HepG2 (cell line): ENCODE measurements around the gene IQCH. TPM values are rescaled to one million over a fixed set of nuclear protein-coding genes. Genes with fewer than 3 reads are reported as not detected.

Experiments used
- ATAC-seq: fragments of 200-7000 bp; cut with Tn5 transposase; 3 replicates; pipeline ENCODE4 v1.9.1; 2020; ENCODE audit warnings: mild to moderate bottlenecking, moderate library complexity
- BruUV-seq: library from RNA; stranded (reverse); fragments of 400-500 nt; replicated peaks from 2 replicates; lab custom pipeline; 2021; lab: Mats Ljungman, UMichigan
- CTCF ChIA-PET: fragments of 300-600 bp; formaldehyde crosslinking; extraction: SDS; loops from one replicate; lab custom pipeline; 2021; ENCODE audit warnings: low total read pairs, inconsistent platforms, low intra/inter-chr PET ratio; lab: Yijun Ruan, JAX
- POLR2A ChIA-PET: fragments of 350-600 bp; sonication (Branson Sonifier 250); formaldehyde crosslinking; loops from one replicate; lab custom pipeline; 2020; ENCODE audit warnings: antibody characterized with exemption, inconsistent platforms; lab: Yijun Ruan, JAX
- DNase-seq: peaks from one replicate; pipeline ENCODE4 v3.0.0-alpha.2; 2015; ENCODE audit warnings: low spot score
- FAIRE-seq: peaks from 3 replicates; lab custom pipeline; 2011; peaks lifted over from hg19 to GRCh38; lab: Jason Lieb, UNC
- H2AFZ ChIP-seq: one replicate; pipeline ENCODE4 v1.6.1; 2011; ENCODE audit warnings: low read length, inconsistent platforms
- H3K27ac ChIP-seq: fragments of 300-600 bp; 3 replicates; pipeline ENCODE4 v1.8.0; 2011; ENCODE audit warnings: mixed run types, mild to moderate bottlenecking, mixed read lengths, low read length, inconsistent platforms; ENCODE audit not compliant: insufficient read depth; ENCODE audit errors: extremely low read length
- H3K27me3 ChIP-seq, 2 experiments: fragments of 200-600 bp in 1 of 2; 2 replicates in 1 of 2; 3 replicates in 1 of 2; pipeline versions ENCODE4 v1.6.0 to v1.8.0; 2011; ENCODE audit warnings: low read length in 2 of 2, mild to moderate bottlenecking in 2 of 2, moderate library complexity in 2 of 2, inconsistent platforms in 1 of 2; ENCODE audit not compliant: insufficient read depth in 2 of 2, control insufficient read depth in 1 of 2
- H3K36me3 ChIP-seq, 2 experiments: fragments of 200-600 bp in 1 of 2; replicated peaks in 1 of 2; 2 replicates in 1 of 2; 3 replicates in 1 of 2; pipeline versions ENCODE4 v1.5.1 to v1.8.0; 2011; ENCODE audit warnings: low read length in 2 of 2, inconsistent platforms in 1 of 2; ENCODE audit not compliant: insufficient read depth in 2 of 2, control insufficient read depth in 1 of 2
- H3K4me1 ChIP-seq: 2 replicates; pipeline ENCODE4 v1.5.1; 2012; ENCODE audit warnings: low read length, inconsistent platforms; ENCODE audit not compliant: insufficient read depth
- H3K4me2 ChIP-seq: 2 replicates; pipeline ENCODE4 v1.6.0; 2011; ENCODE audit warnings: low read depth, low read length, inconsistent platforms
- H3K4me3 ChIP-seq, 3 experiments: fragments of 200-600 bp in 1 of 3; sonication (generic), shearing (Covaris generic) in 1 of 3; replicated peaks in 1 of 3; 2 replicates each; pipeline ENCODE4 v1.5.1; 2011 to 2016; ENCODE audit warnings: low read length in 3 of 3, inconsistent platforms in 2 of 3, low read depth in 2 of 3, mild to moderate bottlenecking in 2 of 3, control low read depth in 1 of 3, mixed read lengths in 1 of 3; ENCODE audit not compliant: insufficient read depth in 1 of 3
- H3K79me2 ChIP-seq: one replicate; pipeline ENCODE4 v1.6.1; 2011; ENCODE audit warnings: low read length, inconsistent platforms; ENCODE audit not compliant: insufficient read depth
- H3K9ac ChIP-seq: 2 replicates; pipeline ENCODE4 v1.6.0; 2011; ENCODE audit warnings: mild to moderate bottlenecking, low read depth, low read length, inconsistent platforms; ENCODE audit not compliant: insufficient read depth
- H3K9me3 ChIP-seq: 2 replicates; pipeline ENCODE4 v1.5.1; 2012; ENCODE audit warnings: mild to moderate bottlenecking, low read length
- H4K20me1 ChIP-seq: 2 replicates; pipeline ENCODE4 v1.6.0; 2011; ENCODE audit warnings: inconsistent platforms, mild to moderate bottlenecking, low read length, moderate library complexity; ENCODE audit not compliant: insufficient read depth
- ATF3 ChIP-seq: sonication (generic); formaldehyde crosslinking; IDR thresholded peaks from 2 replicates; pipeline ENCODE4 v1.4.0; 2020; ENCODE audit warnings: missing genetic modification reagents
- DNMT3B ChIP-seq: conservative IDR thresholded peaks from 2 replicates; pipeline ENCODE4 v1.6.1; 2016; ENCODE audit warnings: missing biosample characterization, control low read depth
- EZH2 ChIP-seq: conservative IDR thresholded peaks from 2 replicates; pipeline ENCODE4 v1.6.1; 2012; ENCODE audit warnings: mild to moderate bottlenecking, low read depth, low read length, moderate library complexity
- GABPA ChIP-seq, 2 experiments: IDR thresholded peaks; 2 replicates each; pipeline ENCODE4 v1.6.1; 2011 to 2016; ENCODE audit warnings: low read depth in 2 of 2, low read length in 1 of 2, missing biosample characterization in 1 of 2, missing genetic modification characterization in 1 of 2
- MATR3 ChIP-seq: sonication (generic); formaldehyde crosslinking; IDR thresholded peaks from 2 replicates; pipeline ENCODE4 v1.4.0; 2020; ENCODE audit warnings: missing genetic modification reagents
- NR2F6 ChIP-seq, 2 experiments: IDR thresholded peaks; 2 replicates each; pipeline ENCODE4 v1.6.1; 2016; ENCODE audit warnings: antibody characterized with exemption in 1 of 2, mild to moderate bottlenecking in 1 of 2
- RAD21 ChIP-seq: fragments of 450-650 bp; formaldehyde crosslinking; IDR thresholded peaks from 2 replicates; pipeline ENCODE4 v1.5.0; 2020; ENCODE audit warnings: mild to moderate bottlenecking
- SMC3 ChIP-seq: IDR thresholded peaks from 2 replicates; pipeline ENCODE4 v1.6.1; 2011; ENCODE audit warnings: low read length, improper control_type of control experiment
- STAG1 ChIP-seq: sonication (generic); formaldehyde crosslinking; IDR thresholded peaks from 2 replicates; pipeline ENCODE4 v1.4.0; 2020; ENCODE audit warnings: missing genetic modification reagents
- TEAD2 ChIP-seq: sonication (generic); formaldehyde crosslinking; IDR thresholded peaks from 2 replicates; pipeline ENCODE4 v1.9.0; 2021; ENCODE audit warnings: missing genetic modification reagents
- UBTF ChIP-seq: sonication (generic); formaldehyde crosslinking; IDR thresholded peaks from 2 replicates; pipeline ENCODE4 v1.4.0; 2020; ENCODE audit warnings: mild to moderate bottlenecking, missing genetic modification reagents
- ZMAT3 ChIP-seq: sonication (generic); formaldehyde crosslinking; conservative IDR thresholded peaks from 2 replicates; pipeline ENCODE4 v1.7.0; 2021; ENCODE audit warnings: missing genetic modification reagents
- ZNF367 ChIP-seq: sonication (generic); formaldehyde crosslinking; IDR thresholded peaks from 2 replicates; pipeline ENCODE4 v1.4.0; 2020; ENCODE audit warnings: missing genetic modification reagents, borderline replicate concordance
- ZNF674 ChIP-seq: sonication (generic); formaldehyde crosslinking; IDR thresholded peaks from 2 replicates; pipeline ENCODE4 v1.5.0; 2020; ENCODE audit warnings: low read depth, mild to moderate bottlenecking, missing genetic modification reagents
- WGBS: methylation state at CpG from one replicate; pipeline ENCODE4 v1.1.6; 2017; ENCODE audit warnings: low lambda C conversion rate; 5-methylcytosine and 5-hydroxymethylcytosine counted together
- in situ Hi-C: cut with HindIII; loops from 2 replicates; pipeline ENCODE4 v1.10.0; 2017; ENCODE audit warnings: low pct_unique_long_range_greater_than_20kb; ENCODE audit not compliant: extremely low pct_ligation_motif_present
- intact Hi-C: fragments of 100-400 bp; cut with micrococcal nuclease; formaldehyde crosslinking; loops from one replicate; pipeline ENCODE4 v1.10.0; 2022; ENCODE audit not compliant: unreplicated experiment
- polyA plus RNA-seq, 8 experiments: library from polyadenylated mRNA; depleted of rRNA in 3 of 8; stranded (reverse) in 7 of 8; unstranded in 1 of 8; fragments of >200 nt; fragmentation: Illumina TruSeq in 4 of 8; extraction: Trizol in 4 of 8; gene quantifications; 2 replicates each; pipeline versions ENCODE4 v1.2.1 to v1.2.3, GENCODE V29; 2011 to 2016; ENCODE audit warnings: low read depth in 4 of 8, missing spikeins in 1 of 8, mixed read lengths in 1 of 8; ENCODE audit not compliant: insufficient read depth in 1 of 8
- total RNA-seq, 5 experiments: library from RNA; depleted of rRNA; stranded (reverse); fragments of >200 nt; fragmentation: Illumina TruSeq; extraction: Trizol; gene quantifications; 2 replicates each; pipeline ENCODE4 v1.2.3, GENCODE V29; 2016; ENCODE audit warnings: low read depth in 1 of 5
- TF ChIP-seq, protein P1 (sequence below): sonication (generic); formaldehyde crosslinking; IDR thresholded peaks from 2 replicates; pipeline ENCODE4 v1.5.0; 2020; ENCODE audit warnings: mild to moderate bottlenecking, missing genetic modification reagents, moderate library complexity

The IQCH gene
- total and polyA plus RNA-seq, 2 of the 13 experiments (the other 11 are each of a cell fraction or from before 2014, with no cell fraction given) = 0.16 to 0.55 TPM

DNA sequence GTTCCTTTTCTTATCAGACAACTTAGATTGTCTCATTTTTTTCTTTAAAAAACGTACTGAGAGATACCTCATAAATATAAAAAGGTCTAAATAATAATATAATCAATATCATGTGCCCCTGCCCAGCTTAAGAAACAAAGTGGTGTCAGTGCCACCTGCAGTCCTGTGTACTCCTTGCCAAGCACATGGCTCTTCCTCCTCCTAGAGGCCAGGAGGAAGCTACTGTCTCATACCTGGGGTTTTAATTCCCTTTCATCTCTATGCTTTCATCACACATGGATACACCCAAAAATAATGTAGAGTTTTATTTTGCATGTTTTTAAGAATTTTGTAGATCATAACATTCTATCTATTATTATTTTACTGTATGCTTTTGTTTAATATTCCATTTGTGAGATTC is 167.7 kb downstream of the IQCH start (continued):
- TF ChIP-seq UBTF (CRISPR knock-in tag) = no peak
- no peak for TF ChIP-seq NR2F6 (IDR thresholded peaks at IDR 0.05)
- no peak for TF ChIP-seq NR2F6 (CRISPR knock-in tag; IDR thresholded peaks at IDR 0.05)
- TF ChIP-seq ZNF674 = no peak
- TF ChIP-seq ZNF367 (CRISPR knock-in tag) = no peak
- TF ChIP-seq ZMAT3 = no peak

DNA sequence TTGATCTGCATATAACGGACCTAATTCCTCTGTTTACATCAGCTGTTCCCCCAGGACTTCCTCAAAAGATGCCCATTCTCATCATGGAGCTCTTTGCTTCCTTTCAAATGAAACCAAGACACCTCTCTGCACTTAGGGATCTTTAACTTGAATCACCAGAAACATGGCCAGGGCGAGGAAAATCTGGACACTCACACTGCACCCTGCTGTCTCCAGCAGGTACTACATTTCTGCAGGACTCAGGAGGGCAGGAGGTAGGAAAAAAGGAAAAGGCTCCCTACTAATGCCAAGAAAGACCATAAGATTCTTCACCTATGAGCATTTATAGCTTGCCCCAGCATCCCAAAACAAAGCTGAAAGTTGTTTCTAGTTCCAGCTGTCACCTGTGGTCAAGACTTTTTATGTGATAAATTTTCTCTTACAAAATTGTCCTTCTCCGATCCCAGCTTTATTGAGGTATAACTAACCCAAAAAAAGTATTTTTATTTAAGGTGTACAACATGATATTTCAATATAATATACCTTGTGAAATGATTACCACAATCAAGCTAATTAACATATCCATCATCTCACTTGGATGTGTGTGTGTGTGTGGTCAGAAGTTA is 179.0 kb downstream of the IQCH start:
- Histone ChIP-seq H3K4me1 (no peaks in the 10 kb centered on the region), H4K20me1 (no peaks in the 10 kb centered on the region), H3K79me2 (no peaks in the 10 kb centered on the region), H3K27me3 (no peaks in the 10 kb centered on the region), H3K9me3 (no peaks in the 10 kb centered on the region), H3K36me3 (no peaks in the 10 kb centered on the region), H3K9ac (no peak overlapping the region), H3K27ac (no peak overlapping the region), H3K4me3 (no peak overlapping the region), H3K4me2 (no peak overlapping the region), H2AFZ (no peak overlapping the region)
- ChIA-PET POLR2A (no interaction called here), CTCF (interaction anchor here (0.9 kb wide), 1 partner anchor 530 kb away, joined by 4 read pairs; no protein-coding TSS in a partner anchor)
- FAIRE-seq (peak; percentile 71), ATAC-seq (peak; percentile 77), DNase-seq (peak; percentile 24)
- in situ Hi-C loops = loop anchor here (25.0 kb wide), 1 partner anchor 496 kb away; no protein-coding TSS in a partner anchor
- WGBS = 71% methylated on average over 3 of the region's 3 CpGs
- intact Hi-C loops = loop anchor here (1.0 kb wide), 1 partner anchor 487 kb away; no protein-coding TSS in a partner anchor
- no TSS peak for BruUV-seq
- no peak for TF ChIP-seq TEAD2 (CRISPR knock-in tag)
- peak; percentile 63 for TF ChIP-seq STAG1
- no peak for TF ChIP-seq DNMT3B (CRISPR knock-in tag)
- TF ChIP-seq RAD21 (CRISPR knock-in tag) = 0 out of 2 replicates have a peak, but pooled peaks have one; percentile 12
- TF ChIP-seq ATF3 (CRISPR knock-in tag) = no peak
- TF ChIP-seq SMC3 = peak; percentile 64; the same call in 1 of the 2 replicates
- TF ChIP-seq EZH2 = no peak
- TF ChIP-seq GABPA (IDR thresholded peaks at IDR 0.05; ENCODE audit: low read depth, low read length) = no peak
- no peak for TF ChIP-seq GABPA (CRISPR knock-in tag; IDR thresholded peaks at IDR 0.05; ENCODE audit: low read depth)
- no peak for TF ChIP-seq MATR3
- TF ChIP-seq, protein P1, sequence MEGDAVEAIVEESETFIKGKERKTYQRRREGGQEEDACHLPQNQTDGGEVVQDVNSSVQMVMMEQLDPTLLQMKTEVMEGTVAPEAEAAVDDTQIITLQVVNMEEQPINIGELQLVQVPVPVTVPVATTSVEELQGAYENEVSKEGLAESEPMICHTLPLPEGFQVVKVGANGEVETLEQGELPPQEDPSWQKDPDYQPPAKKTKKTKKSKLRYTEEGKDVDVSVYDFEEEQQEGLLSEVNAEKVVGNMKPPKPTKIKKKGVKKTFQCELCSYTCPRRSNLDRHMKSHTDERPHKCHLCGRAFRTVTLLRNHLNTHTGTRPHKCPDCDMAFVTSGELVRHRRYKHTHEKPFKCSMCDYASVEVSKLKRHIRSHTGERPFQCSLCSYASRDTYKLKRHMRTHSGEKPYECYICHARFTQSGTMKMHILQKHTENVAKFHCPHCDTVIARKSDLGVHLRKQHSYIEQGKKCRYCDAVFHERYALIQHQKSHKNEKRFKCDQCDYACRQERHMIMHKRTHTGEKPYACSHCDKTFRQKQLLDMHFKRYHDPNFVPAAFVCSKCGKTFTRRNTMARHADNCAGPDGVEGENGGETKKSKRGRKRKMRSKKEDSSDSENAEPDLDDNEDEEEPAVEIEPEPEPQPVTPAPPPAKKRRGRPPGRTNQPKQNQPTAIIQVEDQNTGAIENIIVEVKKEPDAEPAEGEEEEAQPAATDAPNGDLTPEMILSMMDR (CRISPR knock-in tag) = peak; percentile 71
